ENCODE data around the gene SBF1.
"Not testable (repeated sequence)": the region's sequence is repeated elsewhere in the genome, so short reads cannot be mapped to it uniquely, and the experiment has no call there.

Gene SBF1

GRCh38 chr22:50445071-50445879 is 29.6 kb downstream of the SBF1 start:
- DNase-seq (ENCODE audit: low spot score) = no peak

- DNase-seq (ENCODE audit: low spot score) = no peak
These were observed 30.2 kb downstream of the SBF1 start for GRCh38 chr22:50444663-50445062.

DNA sequence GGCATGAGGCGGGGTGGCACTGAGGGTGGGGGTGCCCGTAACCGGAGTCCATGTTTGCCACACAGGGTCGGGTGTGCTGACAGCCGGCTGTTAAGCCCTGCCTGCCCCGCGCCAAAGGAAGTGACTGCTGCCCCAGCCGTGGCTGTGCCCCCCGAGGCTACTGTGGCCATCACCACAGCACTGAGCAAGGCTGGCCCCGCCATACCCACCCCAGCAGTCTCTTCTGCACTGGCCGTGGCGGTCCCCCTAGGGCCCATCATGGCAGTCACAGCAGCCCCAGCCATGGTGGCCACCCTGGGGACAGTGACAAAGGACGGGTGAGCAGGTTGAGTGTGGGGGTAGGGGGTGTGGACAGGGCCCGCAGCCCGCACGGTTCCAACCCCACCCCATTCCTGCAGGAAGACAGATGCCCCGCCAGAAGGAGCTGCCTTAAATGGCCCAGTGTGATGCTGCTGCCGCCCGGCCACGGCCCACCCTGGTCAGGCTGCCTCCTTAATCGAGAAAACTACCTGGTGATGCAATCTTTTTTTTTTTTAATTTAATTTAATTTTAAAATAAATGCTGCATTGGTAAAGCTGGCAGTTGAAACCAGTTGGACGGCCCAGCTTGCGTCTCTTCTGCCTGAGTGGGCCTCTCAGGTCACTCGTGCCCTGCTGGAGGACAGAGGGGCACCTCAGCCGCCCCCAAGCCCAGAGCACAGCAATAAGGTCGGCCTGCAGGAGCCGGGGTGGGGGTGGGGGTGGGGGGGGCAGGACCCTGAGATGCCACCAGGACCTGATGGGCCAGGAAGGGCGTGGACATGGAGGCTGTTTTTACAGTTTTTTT is 30.8 kb downstream of the SBF1 start:
- no peak for DNase-seq (ENCODE audit: low spot score)

DNA sequence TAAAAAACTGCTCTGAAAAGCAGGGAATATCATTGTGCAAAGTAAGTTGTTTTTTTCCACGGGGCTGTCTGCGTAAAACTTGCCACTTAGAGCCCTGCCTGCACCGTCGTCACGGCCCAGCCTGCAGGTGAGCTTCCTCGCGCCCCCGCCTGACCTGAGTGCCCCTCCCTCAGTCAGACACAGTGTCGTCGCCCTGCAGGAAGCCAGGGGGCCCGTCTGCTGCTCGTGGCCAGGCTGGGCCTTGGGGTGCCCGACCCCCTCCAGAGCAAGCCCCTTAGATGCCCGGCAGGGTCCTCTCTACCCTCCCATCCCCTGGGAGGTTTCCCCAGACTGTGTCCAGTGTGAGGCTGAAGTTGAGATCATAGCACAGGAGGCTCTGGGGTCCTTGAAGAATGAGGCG is 31.6 kb downstream of the SBF1 start:
- DNase-seq (ENCODE audit: low spot score) = no peak

- no peak for DNase-seq (ENCODE audit: low spot score)
These were observed 33.3 kb downstream of the SBF1 start for GRCh38 chr22:50441428-50441993.

DNA sequence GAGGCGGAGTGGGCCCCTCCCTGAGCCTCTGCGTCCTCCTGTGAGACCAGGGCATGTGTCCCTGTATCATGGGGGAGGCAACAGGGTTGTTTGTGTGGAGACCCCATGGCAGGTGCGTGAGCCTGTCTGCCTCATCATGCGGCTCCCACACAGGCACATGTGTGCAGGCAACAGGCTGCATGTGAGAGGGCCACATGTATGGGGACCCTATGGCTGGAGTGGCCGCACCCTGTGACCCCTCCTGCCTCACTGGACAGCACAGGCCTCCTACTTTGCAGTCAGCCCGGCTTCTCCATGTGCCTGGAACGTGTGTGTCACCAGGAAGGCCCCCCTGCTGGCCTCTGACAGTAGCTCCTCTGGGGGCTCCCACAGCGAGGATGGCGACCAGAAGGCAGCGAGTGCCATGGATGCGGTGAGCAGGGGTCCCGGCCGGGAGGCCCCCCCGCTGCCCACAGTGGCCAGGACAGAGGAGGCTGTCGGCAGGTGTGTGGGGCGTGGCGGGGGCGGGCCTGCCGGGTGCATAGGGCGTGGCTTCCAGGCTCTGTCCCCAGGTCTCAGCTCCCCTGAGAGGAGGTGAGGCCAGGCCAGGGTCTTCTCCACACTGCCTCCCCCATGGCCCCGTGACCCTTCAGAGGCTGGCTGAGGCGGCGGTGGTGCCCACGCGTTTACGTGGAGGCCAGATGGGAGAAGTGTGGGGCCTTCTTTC is 34.1 kb downstream of the SBF1 start:
- no peak for DNase-seq (ENCODE audit: low spot score)

- DNase-seq (ENCODE audit: low spot score) = no peak
These were observed 34.9 kb downstream of the SBF1 start for GRCh38 chr22:50439871-50440331.

- DNase-seq (ENCODE audit: low spot score) = no peak
These were observed 35.4 kb downstream of the SBF1 start for GRCh38 chr22:50439314-50439870.

DNA sequence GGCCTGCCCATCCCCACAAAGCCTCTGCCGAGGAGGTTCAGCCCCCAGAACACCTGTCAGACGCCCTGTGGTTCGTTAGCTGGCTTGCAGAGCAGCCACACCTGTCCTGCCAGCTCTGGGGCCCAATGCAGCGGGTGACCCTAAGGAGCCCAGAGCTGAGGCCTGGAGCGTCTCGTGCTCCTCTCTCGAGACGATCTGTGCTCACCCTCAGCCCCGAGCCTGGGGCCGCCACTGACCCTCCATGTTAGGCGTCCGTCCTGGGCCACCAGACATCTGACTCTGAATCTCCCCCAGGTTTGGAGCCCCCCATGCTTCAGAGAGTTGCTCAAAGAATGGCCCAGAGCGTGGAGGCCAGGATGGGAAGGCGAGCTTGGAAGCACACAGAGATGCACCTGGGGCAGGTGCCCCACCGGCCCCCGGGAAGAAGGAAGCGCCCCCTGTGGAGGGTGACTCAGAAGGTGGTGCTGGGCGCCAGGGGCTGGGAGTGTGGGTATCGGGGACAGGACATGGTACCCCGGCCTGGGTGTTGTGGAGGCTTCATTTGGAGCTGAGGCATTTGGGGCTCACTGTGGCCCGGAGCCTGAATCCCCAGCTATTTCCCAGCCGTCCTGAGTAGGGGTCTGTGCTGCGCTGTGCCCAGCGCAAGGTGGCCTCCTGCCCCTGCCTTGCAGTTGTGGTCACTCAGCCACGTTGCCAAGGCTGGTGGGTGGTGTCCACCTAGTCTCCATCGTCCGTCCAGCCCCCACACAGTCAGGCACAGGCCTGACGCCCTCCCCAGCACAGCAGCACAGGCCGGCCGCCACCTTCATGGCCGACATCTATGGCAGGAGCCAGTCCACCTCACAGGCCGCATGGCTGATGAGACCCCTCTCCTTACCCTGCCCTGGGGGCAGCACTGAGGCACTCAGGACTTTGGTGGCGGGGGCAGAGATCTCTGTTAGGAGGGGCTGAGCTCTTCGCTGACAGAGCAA is 36.2 kb downstream of the SBF1 start:
- no peak for DNase-seq (ENCODE audit: low spot score)

GRCh38 chr22:50437511-50438304 is 37.1 kb downstream of the SBF1 start:
- DNase-seq (ENCODE audit: low spot score) = no peak

DNA sequence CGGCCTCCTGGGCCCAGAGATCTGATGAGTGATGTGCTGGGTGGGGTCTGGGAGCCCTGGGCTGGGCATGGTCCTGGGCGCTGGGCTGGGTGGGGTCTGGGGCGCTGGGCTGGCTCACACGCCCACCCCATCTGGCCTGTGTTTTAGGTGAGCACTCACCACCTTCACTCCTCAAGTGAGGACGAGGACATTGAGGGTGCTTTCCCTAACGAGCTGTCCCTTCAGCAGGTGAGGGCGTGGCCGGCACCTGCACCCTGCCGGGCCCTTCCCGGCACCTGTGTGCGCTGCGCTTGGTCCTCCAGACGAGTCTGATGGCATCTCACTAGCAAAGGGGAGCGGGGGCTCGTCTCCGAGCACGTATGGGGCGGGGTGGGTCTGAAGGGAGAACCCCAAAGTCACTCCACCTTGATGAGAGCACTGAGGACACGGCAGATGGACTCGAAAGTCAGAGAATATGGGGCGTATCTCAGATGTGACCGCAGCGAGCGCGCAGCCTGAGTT is 37.9 kb downstream of the SBF1 start:
- DNase-seq (ENCODE audit: low spot score) = no peak

- no peak for DNase-seq (ENCODE audit: low spot score)
These were observed 38.6 kb downstream of the SBF1 start for GRCh38 chr22:50436015-50436830.

- no peak for DNase-seq (ENCODE audit: low spot score)
These were observed 39.4 kb downstream of the SBF1 start for GRCh38 chr22:50435291-50436014.

DNA sequence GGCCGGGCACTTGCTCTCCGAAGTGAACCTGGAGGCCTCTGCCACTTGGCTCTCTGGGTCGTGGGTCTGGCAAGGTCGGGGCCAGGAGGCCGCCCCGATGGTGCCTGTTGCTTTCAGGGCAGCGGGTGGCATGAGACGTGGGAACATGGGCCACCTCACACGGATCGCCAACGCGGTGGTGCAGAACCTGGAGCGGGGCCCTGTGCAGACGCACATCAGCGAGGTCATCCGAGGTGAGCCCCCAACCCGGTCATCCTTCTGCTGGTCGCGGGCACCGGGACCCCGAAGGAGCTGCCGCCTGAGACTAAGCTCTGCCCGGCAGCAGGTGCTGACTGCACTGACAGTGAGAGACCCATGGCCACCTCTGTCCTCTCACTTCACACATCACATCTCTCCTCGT is 40.0 kb downstream of the SBF1 start:
- DNase-seq (ENCODE audit: low spot score) = no peak

DNA sequence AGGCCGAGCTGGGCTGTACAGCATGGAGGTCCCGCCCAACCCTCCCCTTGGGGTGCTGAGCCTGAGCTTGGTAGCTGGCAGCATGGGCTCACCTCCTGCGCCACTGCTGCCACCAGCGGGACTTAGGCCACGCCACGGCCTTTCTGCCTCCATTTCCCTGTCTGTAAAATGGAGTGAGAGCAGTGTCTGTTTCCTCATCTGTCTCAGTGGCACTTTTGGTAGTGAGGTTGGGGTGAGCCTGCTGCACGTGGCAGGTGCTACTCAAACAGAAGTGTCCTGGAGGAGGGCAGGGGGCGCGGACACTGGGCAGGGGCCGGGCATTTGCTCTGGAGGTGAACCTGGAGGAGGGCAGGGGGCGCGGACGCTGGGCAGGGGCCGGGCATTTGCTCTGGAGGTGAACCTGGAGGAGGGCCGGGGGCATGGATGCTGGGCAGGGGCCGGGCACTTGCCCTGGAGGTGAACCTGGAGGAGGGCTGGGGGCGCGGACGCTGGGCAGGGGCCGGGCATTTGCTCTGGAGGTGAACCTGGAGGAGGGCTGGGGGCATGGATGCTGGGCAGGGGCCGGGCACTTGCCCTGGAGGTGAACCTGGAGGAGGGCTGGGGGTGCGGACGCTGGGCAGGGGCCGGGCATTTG is 41.8 kb downstream of the SBF1 start:
- DNase-seq (ENCODE audit: low spot score) = not testable (repeated sequence)

DNA sequence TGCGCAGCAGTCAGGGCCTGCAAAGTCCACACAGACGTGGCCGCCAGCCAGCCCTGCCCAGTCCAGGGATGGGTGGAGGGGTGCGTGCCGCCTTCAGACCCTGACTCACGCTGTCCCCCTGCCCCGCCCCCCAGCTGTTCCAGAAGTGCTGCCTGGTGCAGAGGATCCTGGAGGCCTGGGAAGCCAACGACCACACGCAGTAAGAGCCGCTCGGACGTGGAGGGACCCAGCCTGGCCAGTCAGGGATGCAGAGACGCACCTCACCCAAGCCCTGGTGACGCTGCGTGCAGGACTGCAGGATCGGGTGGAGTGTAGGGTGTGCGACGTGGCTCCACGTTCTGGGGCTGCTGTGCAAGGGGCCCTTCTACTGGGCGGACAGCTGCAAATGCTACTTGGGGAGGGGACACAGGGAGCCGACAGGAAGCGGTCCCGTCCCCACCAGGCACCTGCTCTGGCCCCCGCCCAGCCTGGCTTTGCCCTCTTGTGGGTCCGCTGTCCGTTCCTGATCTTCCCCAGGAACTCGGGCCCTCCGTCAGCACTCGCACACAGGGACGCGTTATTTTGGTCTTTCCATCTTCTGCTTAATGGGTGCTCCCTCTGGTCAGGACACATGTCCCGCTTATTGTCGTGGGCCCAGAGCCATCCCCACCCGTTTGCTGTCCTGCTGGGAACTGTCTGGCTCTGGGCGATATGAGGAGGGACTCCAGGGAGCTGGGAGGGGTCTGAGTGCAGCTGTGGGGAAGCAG is 42.5 kb downstream of the SBF1 start:
- no peak for DNase-seq (ENCODE audit: low spot score)
